Measurements from ENCODE around the gene CCNJL. TPM values are rescaled to one million over a fixed set of nuclear protein-coding genes. Genes with fewer than 3 reads are reported as not detected.

CCNJL gene
- total and polyA plus RNA-seq, 2 of the 8 experiments (the other 6 are each of a cell fraction or from before 2014, with no cell fraction given): 34.6 to 44.7 TPM

DNA sequence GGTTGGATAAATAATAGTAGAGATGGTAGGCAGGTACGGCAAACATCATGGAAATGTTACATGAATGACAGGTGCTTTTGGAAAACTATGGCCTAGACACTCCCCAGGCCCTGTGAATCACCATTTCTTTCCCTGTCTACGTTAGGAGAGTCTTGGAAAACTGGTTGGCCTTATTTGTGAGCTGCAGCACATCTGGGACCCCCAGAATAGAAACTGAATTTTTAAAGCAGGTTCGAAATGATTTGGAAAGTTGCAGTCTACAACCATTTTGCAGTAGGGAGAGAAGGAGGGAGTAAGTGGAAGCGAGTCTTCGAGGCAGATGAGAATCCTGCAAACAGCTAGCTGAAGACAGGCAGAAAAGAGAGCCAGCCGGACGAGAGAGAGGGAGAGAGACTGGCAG lies 45.0 kb upstream of the CCNJL start (continued):
- TF ChIP-seq EGR1 (IDR thresholded peaks at IDR 0.05; ENCODE audit: borderline replicate concordance, low read depth, low read length) (no peak), RFX5 (IDR thresholded peaks at IDR 0.05; ENCODE audit: borderline replicate concordance, low read depth, low read length) (no peak), RNF2 (IDR thresholded peaks at IDR 0.05; ENCODE audit: borderline replicate concordance, low read depth, low read length, missing control alignments, poor library complexity, severe bottlenecking) (no peak), RXRA (IDR thresholded peaks at IDR 0.05; ENCODE audit: insufficient read depth, low read depth, low read length) (no peak)
- TF ChIP-seq, protein P1, sequence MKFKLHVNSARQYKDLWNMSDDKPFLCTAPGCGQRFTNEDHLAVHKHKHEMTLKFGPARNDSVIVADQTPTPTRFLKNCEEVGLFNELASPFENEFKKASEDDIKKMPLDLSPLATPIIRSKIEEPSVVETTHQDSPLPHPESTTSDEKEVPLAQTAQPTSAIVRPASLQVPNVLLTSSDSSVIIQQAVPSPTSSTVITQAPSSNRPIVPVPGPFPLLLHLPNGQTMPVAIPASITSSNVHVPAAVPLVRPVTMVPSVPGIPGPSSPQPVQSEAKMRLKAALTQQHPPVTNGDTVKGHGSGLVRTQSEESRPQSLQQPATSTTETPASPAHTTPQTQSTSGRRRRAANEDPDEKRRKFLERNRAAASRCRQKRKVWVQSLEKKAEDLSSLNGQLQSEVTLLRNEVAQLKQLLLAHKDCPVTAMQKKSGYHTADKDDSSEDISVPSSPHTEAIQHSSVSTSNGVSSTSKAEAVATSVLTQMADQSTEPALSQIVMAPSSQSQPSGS (IDR thresholded peaks at IDR 0.05; ENCODE audit: low read length): no peak

Measured in H1 (cell line).